GM13977 (cell line): ENCODE measurements around the gene SAAL1.

Source experiments
- DNase-seq: peaks from one replicate; pipeline ENCODE4 v3.0.0; 2012; ENCODE audit warnings: low spot score
- CTCF ChIP-seq: IDR thresholded peaks from 2 replicates; pipeline ENCODE4 v1.5.1; 2012; ENCODE audit warnings: mild to moderate bottlenecking, control low read depth; ENCODE audit not compliant: insufficient read depth; ENCODE audit errors: extremely low read depth, missing control alignments
- in situ Hi-C: fragments of 300-500 bp; cut with MboI; formaldehyde crosslinking; loops from one replicate; pipeline ENCODE4 v1.12.0; 2022; ENCODE audit warnings: low sequenced_read_pairs, low pct_unique_long_range_greater_than_20kb, mixed read lengths, inconsistent platforms; ENCODE audit not compliant: unreplicated experiment

SAAL1 gene

GRCh38 chr11:18071098-18071705 lies 34.7 kb downstream of the SAAL1 start:
- in situ Hi-C loops: no loop called here
- DNase-seq: no peak
- no peak for TF ChIP-seq CTCF

GRCh38 chr11:18067372-18067771 lies 38.5 kb downstream of the SAAL1 start:
- DNase-seq: no peak
- TF ChIP-seq CTCF: no peak
- in situ Hi-C loops: no loop called here

DNA sequence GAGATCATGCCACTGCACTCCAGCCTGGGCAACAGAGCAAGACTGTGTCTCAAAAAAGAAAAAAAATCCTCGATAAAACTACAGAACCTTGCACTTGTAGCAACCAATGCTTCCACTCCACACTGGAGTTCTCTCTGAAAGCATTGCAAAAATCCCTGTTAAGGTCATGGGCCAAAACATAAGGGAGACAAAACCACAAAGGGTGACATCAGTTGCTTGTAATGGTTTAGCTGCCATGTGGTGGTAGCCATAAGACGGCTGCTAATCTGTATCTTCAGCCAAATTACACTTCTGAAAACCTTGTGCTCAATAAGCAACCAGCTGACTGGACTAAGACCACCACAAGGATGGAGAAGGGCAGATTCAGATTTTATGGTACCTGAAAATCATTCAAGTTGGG lies 39.3 kb downstream of the SAAL1 start:
- no peak for DNase-seq
- in situ Hi-C loops: no loop called here

GRCh38 chr11:18065572-18065971 lies 40.3 kb downstream of the SAAL1 start:
- in situ Hi-C loops: no loop called here
- no peak for TF ChIP-seq CTCF
- no peak for DNase-seq

More for the DNA sequence above, 39.3 kb downstream of the SAAL1 start:
- TF ChIP-seq CTCF: no peak

GRCh38 chr11:18064450-18065054 lies 41.3 kb downstream of the SAAL1 start:
- DNase-seq: no peak
- in situ Hi-C loops: no loop called here
- TF ChIP-seq CTCF: no peak

- in situ Hi-C loops: no loop called here
- DNase-seq: no peak
- no peak for TF ChIP-seq CTCF
Observed at GRCh38 chr11:18063862-18064434, 41.9 kb downstream of the SAAL1 start.

- no peak for DNase-seq
- in situ Hi-C loops: no loop called here
- TF ChIP-seq CTCF: no peak
Observed at GRCh38 chr11:18063125-18063524, 42.8 kb downstream of the SAAL1 start.
